Stimulated activated CD4-positive, alpha-beta T cell treated with anti-CD3 and anti-CD28 coated beads, TNF-alpha, amount 100 ng/mL, for 48 hours (primary cell): ENCODE measurements around the gene IQGAP1.
"Not testable (repeated sequence)": the region's sequence is repeated elsewhere in the genome, so short reads cannot be mapped to it uniquely, and the experiment has no call there.

Source experiments
- DNase-seq, 3 donors: peaks; one replicate each; pipeline ENCODE4 v3.0.0-alpha.2; 2020; ENCODE audit warnings: low read depth in 3 of 3

Gene IQGAP1

DNA sequence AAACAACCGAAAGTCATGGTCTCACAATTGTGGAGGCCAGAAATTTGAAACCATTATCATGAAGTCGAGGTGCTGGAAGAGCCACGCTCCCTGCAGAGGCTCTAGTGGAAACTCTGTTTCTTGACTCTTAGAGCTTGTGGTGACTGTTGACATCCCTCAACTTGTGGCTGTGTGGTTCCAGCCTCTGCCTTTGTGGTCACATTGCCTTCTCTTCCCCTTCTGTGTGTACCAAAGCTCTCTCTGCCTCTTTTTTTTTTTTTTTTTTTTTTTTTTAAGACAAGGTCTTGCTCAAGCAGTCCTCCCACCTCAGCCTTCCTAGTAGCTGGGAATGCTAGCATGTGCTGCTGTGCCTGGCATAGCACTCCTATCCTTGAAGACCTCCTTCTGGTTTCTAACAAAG lies 93.0 kb downstream of the IQGAP1 start:
- DNase-seq: peak in 1 of 3 donors; percentile 10

DNA sequence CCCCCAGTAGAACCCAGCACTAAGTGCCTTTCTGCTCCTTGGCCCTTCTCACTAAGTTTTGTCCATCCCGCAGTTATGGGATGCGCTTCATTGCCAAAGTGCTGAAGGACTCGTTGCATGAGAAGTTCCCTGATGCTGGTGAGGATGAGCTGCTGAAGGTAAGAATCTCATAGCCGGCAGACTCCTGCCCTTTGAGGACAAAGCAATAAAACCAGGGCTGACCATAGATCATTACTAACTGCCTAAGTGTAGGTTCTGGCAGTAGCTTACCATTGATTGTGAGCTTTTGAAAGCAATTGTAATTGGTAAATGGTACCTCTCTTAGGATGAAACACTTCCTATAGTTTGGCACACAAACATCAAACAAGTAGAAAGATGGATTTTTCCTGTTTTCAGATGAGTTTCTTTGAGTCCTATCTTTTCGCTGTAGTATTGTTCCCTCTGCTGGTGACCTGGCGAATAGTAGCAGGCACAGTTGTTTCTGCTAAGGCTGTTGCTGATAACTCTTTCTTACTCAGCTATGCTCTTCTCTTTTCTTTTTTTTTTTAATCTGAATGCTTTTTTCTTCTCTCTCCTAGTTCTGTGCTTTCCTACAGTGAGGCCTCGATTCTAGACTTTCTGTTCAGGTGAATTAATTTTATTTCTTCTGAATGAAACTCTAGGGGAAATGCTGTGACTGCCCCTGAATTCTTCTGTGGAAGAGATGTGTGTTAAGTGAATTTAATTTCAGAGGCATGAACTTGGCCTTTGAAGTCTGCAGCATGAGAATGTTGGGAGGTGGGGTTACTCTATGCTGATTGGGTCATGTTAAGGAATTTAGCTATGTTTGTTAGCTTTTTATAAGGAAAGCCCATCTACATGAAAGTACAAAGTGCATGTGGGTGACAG lies 94.3 kb downstream of the IQGAP1 start:
- DNase-seq: peak; percentile 6 to 16 (median 7)

DNA sequence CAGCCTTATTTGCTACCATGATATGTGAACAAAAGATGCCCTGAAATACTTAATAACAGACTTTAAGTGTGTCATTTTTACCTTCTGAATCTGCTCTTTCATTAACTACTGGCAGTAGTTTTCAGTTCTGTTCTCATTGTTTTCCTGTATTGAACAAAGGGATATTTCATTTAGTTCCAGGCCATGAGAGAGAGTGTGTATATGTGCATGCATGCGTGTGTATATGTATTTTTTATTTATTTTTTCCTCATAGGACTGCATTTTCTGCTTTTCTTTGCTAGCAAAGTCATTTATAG lies 94.9 kb downstream of the IQGAP1 start:
- DNase-seq: no peak

DNA sequence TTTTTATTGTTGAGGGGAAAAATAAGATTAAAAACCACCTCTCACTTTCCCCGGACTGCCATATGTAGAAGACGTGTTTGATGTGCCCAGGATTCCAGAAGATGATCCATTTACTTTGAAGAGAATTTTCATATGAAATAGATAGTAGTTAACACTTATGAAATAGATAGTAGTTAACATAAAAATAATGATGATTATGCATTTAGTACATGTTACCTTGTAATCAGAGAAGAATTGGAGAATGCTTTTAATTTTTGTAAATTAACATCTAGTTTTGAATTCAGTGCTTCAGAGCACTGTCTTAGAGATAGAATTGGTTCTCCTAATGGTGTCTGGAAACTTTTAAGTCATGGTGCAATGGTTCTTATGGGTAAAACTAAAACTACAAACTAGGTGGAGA lies 95.6 kb downstream of the IQGAP1 start:
- no peak for DNase-seq

DNA sequence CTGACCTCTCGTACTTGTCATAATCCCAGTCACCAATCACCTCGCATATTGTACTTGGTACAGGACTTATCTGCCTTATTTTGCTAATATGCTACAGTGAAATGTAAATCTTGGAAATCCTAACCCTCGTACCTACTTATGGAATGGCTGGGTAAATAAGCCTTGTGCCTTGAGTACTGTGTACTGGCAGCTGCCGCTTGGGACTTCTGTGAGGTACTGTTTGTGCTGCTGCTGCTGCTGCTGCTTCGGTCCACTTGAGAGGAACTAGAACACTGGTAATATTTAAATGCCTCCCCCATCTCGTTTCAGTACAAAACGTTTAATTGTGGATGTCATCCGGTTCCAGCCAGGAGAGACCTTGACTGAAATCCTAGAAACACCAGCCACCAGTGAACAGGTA lies 99.1 kb downstream of the IQGAP1 start:
- no peak for DNase-seq

DNA sequence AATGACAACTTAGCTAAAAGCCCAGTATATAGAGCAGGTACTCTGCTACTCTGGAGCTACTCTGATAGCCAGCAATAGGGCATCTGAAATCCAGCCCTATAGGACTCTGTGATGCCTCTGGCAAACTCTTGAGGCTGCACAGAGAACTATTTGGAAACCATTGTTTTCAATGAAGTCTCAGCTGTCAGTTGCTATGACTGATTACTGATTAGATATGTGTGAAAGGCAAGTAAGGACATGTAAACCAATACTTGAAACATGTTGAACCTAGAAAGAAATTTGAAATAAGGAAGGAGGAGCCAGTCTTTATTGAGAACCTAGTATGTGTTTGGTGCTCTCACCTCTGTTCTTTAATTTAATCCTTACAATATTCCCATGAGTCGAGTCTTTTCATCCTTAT lies 101.5 kb downstream of the IQGAP1 start:
- no peak for DNase-seq

DNA sequence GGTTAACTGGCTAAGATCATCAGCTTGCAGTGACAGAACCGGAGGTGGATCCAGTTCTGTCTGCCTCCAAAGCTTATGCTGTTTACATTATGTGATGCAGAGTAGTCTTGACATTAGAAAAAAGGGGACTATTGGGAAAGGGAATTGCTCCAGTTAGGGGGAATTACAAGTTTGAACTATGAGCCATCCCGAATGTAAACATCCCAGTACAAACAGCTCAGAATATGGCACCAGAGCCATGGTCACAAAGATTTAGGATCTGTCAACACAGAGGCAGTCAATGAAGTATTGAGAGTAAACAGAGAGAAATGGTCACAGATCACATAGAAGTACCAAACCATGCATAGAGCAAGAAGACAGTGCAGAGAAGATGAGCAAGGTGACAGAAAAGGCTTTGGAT lies 101.9 kb downstream of the IQGAP1 start:
- no peak for DNase-seq

DNA sequence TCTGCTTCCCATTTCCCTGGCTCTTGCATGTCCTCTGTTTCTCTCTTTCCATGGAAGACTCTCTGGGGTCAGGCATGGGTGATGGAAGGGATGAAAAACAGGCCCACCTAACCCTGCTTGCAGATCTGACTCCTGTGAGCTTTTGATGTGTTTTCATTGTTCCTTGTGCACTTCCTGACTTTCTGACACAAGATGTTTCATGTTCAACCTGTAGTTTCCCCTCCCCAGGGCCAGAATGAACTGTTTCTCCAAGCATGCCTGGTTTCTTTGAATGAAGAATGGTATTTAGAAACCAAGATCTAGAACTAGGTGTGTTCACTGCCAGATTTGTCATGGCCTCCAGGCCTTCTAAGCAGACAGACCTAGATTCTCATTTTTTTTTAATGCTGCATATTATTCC lies 105.6 kb downstream of the IQGAP1 start:
- no peak for DNase-seq

DNA sequence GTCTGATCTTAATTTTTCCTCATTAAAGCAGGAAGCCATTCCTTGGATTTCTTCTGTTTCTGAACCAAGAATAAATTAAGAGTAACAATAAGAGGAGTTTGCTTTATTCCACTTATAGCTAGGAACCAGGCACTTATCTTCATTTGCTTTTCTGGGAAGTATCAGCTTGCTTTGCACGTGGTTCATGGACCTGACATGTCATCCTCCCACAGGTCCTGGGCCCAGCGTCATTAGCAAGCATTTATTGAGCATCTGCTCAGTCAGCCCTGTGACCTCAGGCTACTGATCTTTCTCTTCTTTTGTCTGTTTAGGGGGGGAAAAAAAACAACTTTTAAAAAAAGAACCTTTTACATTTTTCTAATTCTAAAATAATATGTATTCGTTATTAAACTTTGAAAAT lies 107.0 kb downstream of the IQGAP1 start:
- no peak for DNase-seq

DNA sequence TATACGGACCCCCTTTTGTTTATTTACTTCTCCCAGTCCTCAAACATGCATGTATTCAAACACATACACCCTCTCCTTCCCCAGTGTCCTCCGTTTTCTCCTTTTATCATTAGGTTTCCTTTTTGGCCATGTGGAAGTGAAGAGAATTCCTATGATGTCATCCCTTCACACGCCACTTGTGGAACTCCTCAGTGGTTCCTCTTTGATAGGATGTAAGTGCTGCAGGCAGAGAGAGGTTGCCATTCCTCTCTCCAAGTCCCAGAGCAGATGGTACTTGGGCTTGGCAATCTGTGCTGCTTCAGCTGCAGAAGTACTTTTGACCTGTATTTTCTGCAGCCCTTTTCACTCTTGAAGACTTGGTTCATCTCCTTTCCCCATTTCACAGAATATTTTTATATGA lies 108.7 kb downstream of the IQGAP1 start:
- no peak for DNase-seq

DNA sequence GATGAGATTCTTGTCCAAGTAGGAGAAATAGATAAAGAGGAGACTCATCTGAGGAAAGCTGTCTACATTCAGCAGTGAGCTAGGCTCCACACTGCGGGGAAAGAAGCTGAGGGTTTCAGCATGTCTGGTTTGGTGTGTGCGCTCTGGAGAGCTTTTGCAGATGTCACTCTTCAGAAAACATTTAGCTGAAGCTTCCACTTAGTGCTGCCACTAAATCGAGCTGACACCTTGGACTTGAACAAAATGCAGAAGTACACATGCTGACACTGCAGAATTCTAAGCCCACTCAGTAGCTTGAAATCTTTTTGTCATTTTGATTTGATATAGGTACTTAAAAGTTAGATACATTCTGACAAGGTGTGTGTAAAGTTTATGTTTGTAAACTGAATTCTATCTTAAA lies 109.3 kb downstream of the IQGAP1 start:
- DNase-seq: no peak

DNA sequence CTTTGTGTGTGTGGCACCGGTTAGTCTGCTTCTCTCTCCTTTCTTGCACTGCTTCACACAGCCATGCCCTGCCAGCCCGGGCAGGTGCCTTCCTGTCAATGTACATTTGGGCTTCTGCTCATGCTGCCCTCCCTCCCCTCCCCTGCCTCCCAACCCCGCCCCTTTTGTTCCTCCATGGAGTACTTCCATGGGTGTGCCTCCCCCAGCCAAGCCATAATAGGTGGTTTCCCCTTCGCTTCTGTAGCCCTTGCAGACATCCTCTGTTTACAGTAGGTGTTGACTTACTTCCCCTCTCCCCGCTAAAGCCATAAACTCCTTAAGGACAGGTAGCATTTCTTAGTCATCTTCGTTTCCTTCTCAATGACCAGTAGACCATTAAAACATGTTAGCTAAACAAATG lies 109.9 kb downstream of the IQGAP1 start:
- DNase-seq: no peak

DNA sequence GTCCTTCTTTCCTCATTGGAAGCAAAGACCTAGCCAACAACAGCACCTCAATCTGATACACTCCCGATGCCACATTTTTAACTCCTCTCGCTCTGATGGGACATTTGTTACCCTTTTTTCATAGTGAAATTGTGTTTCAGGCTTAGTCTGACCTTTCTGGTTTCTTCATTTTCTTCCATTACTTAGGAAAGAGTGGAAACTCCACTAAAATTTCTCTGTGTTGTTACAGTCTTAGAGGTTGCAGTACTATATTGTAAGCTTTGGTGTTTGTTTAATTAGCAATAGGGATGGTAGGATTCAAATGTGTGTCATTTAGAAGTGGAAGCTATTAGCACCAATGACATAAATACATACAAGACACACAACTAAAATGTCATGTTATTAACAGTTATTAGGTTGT lies 112.1 kb downstream of the IQGAP1 start:
- DNase-seq: no peak

DNA sequence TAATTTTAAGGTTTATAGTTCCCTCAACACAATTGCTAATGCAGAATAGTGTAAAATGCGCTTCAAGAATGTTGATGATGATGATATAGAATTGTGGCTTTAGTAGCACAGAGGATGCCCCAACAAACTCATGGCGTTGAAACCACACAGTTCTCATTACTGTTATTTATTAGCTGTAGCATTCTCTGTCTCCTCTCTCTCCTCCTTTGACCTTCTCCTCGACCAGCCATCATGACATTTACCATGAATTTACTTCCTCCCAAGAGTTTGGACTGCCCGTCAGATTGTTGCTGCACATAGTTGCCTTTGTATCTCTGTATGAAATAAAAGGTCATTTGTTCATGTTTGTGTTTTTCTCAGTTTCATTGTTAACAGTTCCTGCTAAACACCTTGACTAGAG lies 113.9 kb downstream of the IQGAP1 start:
- no peak for DNase-seq

DNA sequence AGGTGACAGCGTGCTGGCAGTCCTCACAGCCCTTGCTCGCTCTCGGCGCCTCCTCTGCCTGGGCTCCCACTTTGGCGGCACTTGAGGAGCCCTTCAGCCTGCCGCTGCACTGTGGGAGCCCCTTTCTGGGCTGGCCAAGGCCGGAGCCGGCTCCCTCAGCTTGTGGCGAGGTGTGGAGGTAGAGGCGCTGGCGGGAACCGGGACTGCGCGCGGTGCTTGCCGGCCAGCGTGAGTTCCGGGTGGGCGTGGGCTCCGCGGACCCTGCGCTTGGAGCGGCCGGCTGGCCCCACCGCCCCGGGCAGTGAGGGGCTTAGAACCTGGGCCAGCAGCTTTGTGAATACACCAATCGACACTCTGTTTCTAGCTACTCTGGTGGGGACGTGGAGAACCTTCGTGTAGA lies 122.7 kb downstream of the IQGAP1 start:
- DNase-seq: not testable (repeated sequence)

DNA sequence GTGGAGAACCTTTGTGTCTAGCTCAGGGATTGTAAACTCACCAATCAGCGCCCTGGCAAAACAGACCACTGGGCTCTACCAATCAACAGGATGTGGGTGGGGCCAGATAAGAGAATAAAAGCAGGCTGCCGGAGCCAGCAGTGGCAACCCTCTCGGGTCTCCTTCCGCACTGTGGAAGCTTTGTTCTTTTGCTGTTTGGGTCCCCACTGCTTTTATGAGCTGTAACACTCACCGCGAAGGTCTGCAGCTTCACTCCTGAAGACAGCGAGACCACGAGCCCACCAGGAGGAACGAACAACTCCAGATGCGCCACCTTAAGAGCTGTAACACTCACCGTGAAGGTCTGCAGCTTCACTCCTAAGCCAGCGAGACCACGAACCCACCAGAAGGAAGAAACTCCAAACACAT lies 123.2 kb downstream of the IQGAP1 start:
- not testable (repeated sequence) for DNase-seq

DNA sequence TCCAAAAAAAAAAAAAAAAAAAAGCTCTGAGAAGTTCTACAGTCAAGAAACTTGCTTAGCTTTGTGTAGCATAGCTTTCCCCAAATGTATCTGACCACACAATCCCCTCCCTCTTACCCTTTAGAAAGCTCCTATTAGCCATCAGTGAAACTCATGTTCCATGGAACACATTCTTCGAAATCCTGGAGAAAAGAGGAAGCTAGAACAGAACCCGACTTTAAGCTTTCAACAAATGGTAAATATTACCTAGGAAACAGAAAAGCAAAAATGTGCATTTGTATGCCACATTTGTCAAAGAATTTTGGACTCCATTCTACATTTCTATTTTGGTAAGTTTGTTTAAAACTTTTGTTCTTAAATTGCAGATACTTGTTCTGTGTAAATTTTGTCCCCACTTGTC lies 124.2 kb downstream of the IQGAP1 start:
- DNase-seq: no peak

DNA sequence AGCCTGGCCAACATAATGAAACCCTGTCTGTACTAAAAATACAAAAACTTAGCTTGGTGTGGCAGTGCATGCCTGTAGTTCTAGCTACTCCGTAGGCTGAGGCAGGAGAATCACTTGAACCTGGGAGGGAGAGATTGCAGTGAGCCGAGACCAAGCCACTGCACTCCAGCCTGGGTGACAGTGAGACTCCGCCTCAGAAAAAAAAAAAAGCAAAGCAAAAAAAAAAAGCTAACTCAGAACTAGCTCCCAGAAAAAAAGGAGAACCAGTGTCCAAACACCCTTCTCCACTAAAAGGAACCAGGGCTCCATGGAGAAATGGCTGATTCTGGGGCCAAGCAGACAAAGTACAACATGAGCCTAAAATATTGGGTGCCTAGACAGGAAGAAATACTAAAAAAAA lies 124.9 kb downstream of the IQGAP1 start:
- DNase-seq: no peak

DNA sequence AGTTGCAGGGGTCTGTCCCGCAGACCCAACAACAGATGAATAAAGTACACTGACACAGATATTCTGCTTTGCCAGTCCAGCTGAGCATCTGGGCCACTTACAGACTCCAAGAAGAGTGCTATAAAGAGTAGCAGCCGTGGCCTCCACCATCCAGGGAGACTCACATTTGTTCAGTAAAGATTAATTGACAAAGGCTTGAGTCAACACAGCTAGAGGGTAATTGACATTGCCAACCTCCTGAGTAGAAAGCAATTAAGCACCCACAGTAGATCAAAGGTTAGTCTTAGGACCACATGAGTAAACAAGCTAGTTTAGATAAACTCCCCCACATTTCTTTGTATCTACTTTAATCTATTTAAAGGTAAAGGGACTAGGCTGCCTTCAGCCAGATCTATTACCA lies 125.4 kb downstream of the IQGAP1 start:
- DNase-seq: no peak

DNA sequence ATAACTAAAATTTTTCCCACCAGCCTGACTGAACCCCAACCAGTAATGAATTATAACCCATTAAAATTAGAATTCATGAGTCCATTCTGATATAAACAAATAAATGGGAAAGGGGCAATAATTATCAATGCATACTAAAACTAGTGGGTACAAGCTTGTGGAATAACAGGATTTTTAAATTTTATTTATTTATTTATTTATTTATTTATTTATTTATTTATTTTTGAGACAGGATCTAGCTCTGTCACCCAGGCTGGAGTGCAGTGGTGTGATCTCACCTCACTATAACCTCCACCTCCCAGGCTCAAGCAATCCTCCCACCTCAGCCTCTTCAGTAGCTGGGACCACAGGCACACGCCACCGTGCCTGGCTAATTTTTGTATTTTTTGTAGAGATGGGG lies 125.9 kb downstream of the IQGAP1 start:
- not testable (repeated sequence) for DNase-seq

DNA sequence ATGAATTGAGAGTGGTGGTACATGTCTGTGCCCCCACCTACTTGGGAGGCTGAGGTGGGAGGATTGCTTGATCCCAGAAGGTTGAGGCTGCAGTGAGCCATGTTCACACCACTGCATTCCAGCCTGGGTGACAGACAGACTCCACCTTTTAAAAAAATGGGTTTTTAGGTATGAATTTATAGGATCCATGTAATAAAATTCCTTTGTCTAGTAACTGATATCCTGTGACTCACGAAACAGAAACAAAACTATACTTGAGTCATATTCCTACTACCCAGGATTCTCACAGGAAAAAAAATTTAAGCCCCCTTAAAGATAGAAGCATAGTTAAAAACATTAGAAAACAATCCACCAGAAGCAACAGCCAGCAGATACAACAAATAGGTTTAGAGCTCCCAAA lies 131.6 kb downstream of the IQGAP1 start:
- no peak for DNase-seq

DNA sequence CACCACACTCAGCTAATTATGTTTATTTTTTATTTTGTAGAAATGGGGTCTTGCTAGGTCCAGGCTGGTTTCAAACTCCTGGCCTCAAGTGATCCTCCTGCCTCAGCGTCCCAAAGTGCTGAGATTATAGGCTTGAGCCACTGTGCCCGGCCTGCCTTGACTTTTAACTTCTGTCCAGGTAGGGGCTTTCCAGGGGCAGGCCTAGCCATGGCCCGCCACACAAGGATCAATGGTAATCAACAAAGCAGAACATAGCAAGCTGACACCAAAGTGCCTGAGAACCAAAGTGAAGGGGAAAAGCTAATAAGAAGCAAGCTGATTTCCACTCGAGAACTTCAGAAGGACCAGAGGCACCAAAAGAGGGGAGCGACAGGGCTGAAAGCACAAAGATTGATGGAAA lies 132.3 kb downstream of the IQGAP1 start:
- DNase-seq: no peak

DNA sequence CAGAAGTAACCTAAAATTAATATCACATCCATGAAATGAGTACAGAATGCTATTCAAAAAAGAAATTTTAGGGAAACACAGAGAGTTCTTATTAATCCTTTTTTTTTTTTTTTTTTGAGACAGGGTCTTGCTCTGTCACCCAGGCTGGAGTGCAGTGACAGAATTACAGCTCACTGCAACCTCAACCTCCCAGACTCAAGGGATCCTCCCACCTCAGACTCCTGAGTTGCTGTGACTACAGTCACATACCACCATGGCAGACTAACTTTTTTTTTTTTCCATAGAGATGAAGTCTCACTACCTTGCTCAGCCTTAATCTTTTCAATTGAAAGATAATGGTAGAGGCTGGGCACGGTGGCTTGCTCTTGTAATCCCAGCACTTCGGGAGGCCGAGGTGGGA lies 135.3 kb downstream of the IQGAP1 start:
- DNase-seq: no peak
